ENCODE measurements around the gene GLYAT. TPM values are rescaled to one million over a fixed set of nuclear protein-coding genes. Genes with fewer than 3 reads are reported as not detected.

Gene GLYAT
- total and polyA plus RNA-seq, 2 of the 8 experiments (the other 6 are each of a cell fraction or from before 2014, with no cell fraction given): not detected

DNA sequence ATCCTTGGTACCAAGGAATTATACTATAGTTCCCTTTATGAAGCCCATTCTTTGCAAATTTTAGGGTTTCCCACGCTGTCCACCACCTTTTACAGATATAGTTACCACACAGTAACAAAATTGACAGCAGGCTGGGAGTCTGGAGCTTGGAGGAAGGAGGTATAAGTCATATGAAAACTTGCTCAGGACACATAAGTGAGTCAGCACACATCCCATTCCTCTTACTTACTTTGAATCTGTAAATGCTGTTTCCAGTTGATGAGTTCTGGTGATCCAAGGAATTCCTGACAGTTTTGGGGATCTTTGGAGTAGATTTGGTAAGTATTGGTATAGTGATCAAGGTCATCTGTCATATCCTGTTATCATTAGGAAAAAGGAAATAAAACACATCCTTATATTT lies 19.2 kb downstream of the GLYAT start:
- H3K9me3 ChIP-seq (ENCODE audit: insufficient read depth in 2 of 2, low read depth in 1 of 2, low read length in 1 of 2): peaks cover 37 to 44% of the 10 kb centered on the region in 2 experiments; a peak in 3 of 4 replicates

More for the DNA sequence above, 19.2 kb downstream of the GLYAT start:
- no peak overlapping the region for H2BK120ac ChIP-seq (replicated peaks; ENCODE audit: low read depth, low read length)
- no peak overlapping the region for H3K4me2 ChIP-seq (ENCODE audit: insufficient read depth in 1 of 2, low read depth in 2 of 2, low read length in 2 of 2)
- H3K23ac ChIP-seq (ENCODE audit: insufficient read length): no peak overlapping the region
- H4K20me1 ChIP-seq (replicated peaks in 1 of 2; ENCODE audit: control insufficient read depth in 1 of 2, insufficient read depth in 2 of 2, low read length in 2 of 2): no peaks in the 10 kb centered on the region
- POLR2A ChIA-PET (ENCODE audit: partially characterized antibody): no interaction called here
- no peak overlapping the region for H4K91ac ChIP-seq (replicated peaks; ENCODE audit: insufficient read length, low read length)
- no peak overlapping the region for H2AFZ ChIP-seq (ENCODE audit: low read length)
- peaks cover 0 to 1% (median 0%) of the 10 kb centered on the region in 4 experiments; a peak in 1 of 7 replicates for H3K27me3 ChIP-seq (replicated peaks in 1 of 4; ENCODE audit: control insufficient read depth in 3 of 4, extremely low read depth in 1 of 4, insufficient read depth in 3 of 4, low read length in 3 of 4)
- no peaks in the 10 kb centered on the region for H3K23me2 ChIP-seq (ENCODE audit: low read depth, low read length)
- no peak overlapping the region for H3K4ac ChIP-seq (replicated peaks; ENCODE audit: insufficient read length, low read depth, low read length)
- no peaks in the 10 kb centered on the region for H3K36me3 ChIP-seq (ENCODE audit: control insufficient read depth in 2 of 4, insufficient read depth in 4 of 4, low read length in 3 of 4)
- no peak overlapping the region for H3K14ac ChIP-seq (ENCODE audit: insufficient read length)
- no peaks in the 10 kb centered on the region for H3K4me1 ChIP-seq (replicated peaks in 1 of 4; ENCODE audit: control insufficient read depth in 3 of 4, insufficient read depth in 4 of 4, low read length in 3 of 4)
- no peaks in the 10 kb centered on the region for H3K79me1 ChIP-seq (ENCODE audit: low read depth, low read length)
- no peak overlapping the region for H3K56ac ChIP-seq (replicated peaks; ENCODE audit: insufficient read length, low read depth, low read length)
- no peak overlapping the region for H2BK20ac ChIP-seq (ENCODE audit: low read length)
- no peak overlapping the region for H2BK12ac ChIP-seq (ENCODE audit: low read depth, low read length)
- H3K27ac ChIP-seq (ENCODE audit: low read depth, low read length): no peak overlapping the region
- H4K8ac ChIP-seq (ENCODE audit: extremely low read depth, insufficient read depth, low read length): no peak overlapping the region
- H2BK15ac ChIP-seq (ENCODE audit: low read length): no peak overlapping the region
- H3K9ac ChIP-seq (replicated peaks in 1 of 4; ENCODE audit: extremely low read depth in 1 of 4, low read depth in 3 of 4, low read length in 3 of 4): no peak overlapping the region
- H3K4me3 ChIP-seq (ENCODE audit: extremely low read depth in 1 of 4, insufficient read depth in 2 of 4, low read depth in 3 of 4, low read length in 4 of 4): no peak overlapping the region
- WGBS, 2 experiments (ENCODE audit: extremely low coverage in 1 of 2, insufficient coverage in 1 of 2, insufficient read length in 1 of 2, insufficient replicate concordance in 2 of 2, low coverage in 1 of 2, low lambda C conversion rate in 2 of 2, missing lambda C conversion rate in 1 of 2): 11% methylated on average over 1 of the region's 1 CpG; no CpG with 5 or more reads in 1 of the 2 experiments
- no peak overlapping the region for H3K18ac ChIP-seq (ENCODE audit: extremely low read depth, low read length)
- FAIRE-seq (no peak), DNase-seq (ENCODE audit: low read depth in 1 of 2, low spot score in 2 of 2) (no peak)
- no peak overlapping the region for H2AK5ac ChIP-seq (ENCODE audit: low read depth, low read length)
- no peak overlapping the region for H4K5ac ChIP-seq (ENCODE audit: insufficient read length, low read depth, low read length)
- CTCF ChIA-PET (ENCODE audit: partially characterized antibody): no interaction called here
- no peaks in the 10 kb centered on the region for H3K79me2 ChIP-seq (ENCODE audit: control insufficient read depth in 1 of 2, insufficient read depth in 2 of 2, low read length in 2 of 2)
- TF ChIP-seq BCL11A (IDR thresholded peaks at IDR 0.05; ENCODE audit: low read depth in 2 of 2, low read length in 2 of 2): no peak
- TF ChIP-seq CREB1 (IDR thresholded peaks at IDR 0.05): no peak
- TF ChIP-seq SAP30 (IDR thresholded peaks at IDR 0.05; ENCODE audit: insufficient read depth, insufficient replicate concordance, low read length): no peak
- no peak for TF ChIP-seq GTF2F1 (IDR thresholded peaks at IDR 0.05; ENCODE audit: borderline replicate concordance, low read depth, low read length)
- TF ChIP-seq SP2 (IDR thresholded peaks at IDR 0.05; ENCODE audit: low read length): no peak
- no peak for TF ChIP-seq POU5F1 (IDR thresholded peaks at IDR 0.05; ENCODE audit: low read depth, low read length)
- H2BK5ac ChIP-seq (ENCODE audit: low read depth, low read length): no peak overlapping the region

Measured in H1 (cell line).